Subcutaneous adipose tissue (tissue), 4 donors: Measurements from ENCODE around the gene FHAD1. TPM values are rescaled to one million over a fixed set of nuclear protein-coding genes. Genes with fewer than 3 reads are reported as not detected.

Source experiments
- CTCF ChIP-seq: fragments of 450-650 bp; IDR thresholded peaks from one replicate; pipeline ENCODE4 v1.5.1; 2016; ENCODE audit warnings: low read depth, mild to moderate bottlenecking, control low read depth, antibody characterized with exemption, moderate library complexity
- total RNA-seq, 4 donors: library from RNA; depleted of rRNA; stranded (reverse); fragments of >200 nt; gene quantifications; one replicate each; pipeline ENCODE4 v1.1.0, GENCODE V29; 2016

Gene FHAD1
- total RNA-seq, 4 donors from 2014 or later, result 1.1 to 1.7 TPM; not detected in 2

DNA sequence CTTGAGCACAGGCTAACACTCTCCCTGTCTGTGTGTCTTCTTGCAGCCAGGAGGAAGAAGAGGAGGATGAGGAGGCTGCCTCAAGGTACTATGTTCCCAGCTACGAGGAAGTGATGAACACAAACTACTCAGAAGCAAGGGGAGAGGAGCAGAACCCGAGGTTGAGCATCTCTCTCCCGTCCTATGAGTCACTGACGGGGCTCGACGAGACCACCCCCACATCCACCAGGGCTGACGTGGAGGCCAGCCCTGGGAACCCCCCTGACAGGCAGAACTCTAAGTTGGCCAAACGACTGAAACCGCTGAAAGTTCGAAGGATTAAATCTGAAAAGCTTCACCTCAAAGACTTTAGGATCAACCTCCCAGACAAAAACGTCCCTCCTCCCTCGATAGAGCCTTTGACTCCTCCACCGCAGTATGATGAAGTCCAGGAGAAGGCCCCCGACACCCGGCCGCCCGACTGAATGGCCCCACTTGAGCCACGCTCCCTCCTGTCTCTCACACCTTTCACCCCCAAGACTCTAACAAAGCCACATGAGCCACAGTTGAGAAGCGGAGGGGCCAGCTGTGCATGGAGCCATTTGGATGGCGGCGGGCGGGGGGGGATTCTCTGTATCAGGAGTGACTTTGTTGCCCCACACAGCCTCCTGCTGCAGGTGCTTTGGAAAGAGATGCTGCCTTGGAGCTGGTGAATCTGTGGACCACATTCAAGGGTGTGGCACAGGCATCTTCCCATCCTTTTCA is 27.6 kb upstream of the FHAD1 start:
- TF ChIP-seq CTCF, result no peak

DNA sequence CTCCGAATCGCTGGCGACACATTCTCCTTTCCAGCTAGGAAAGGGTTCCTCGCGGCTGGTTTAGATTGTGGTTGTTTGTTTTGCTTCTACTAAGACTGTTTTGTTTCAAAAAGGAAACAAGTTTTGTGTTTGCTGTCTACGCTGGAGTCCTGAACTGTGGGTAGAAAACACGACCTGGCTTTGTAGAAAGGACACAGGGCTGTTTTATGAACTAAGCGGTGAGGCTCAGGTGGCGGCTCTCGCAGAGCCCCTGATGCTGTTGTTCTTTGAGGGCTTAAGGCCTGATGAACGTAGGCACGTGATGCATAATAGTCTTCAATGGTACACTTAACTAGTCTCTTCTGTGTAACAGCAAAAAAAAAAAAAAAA is 27.0 kb upstream of the FHAD1 start:
- TF ChIP-seq CTCF, result no peak

DNA sequence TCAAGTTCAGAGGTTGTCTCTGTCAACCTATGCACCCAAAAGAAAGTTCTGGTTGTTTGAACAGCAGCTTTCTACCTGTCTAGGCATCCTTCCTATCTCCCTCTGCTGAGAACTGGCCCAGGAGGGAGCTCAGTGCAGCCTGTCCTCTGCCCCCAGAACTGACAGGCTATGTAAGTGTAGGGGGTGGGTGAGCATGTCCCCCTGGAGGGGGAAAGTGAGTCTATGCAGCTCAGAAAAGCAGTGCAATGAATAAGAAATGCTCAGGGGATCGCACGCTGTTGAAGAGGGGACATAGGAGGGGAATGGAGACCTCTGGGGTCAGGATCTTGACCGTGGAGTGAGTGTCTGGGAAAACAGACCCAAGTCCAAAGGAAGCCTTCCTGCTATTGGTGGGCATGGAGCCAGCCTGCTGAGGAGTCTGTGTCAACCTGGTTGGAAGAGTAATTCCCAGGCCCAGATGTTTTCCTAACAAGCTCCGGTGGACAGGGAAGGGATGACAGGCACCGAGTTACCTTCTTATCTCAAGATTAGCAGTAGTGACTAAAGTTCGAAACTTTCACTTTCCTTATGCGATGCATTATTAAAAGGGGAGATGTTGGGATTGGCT is 26.1 kb upstream of the FHAD1 start:
- TF ChIP-seq CTCF, result no peak

- TF ChIP-seq CTCF, result no peak
Observed at GRCh38 chr1:15222653-15223303, 24.2 kb upstream of the FHAD1 start.

DNA sequence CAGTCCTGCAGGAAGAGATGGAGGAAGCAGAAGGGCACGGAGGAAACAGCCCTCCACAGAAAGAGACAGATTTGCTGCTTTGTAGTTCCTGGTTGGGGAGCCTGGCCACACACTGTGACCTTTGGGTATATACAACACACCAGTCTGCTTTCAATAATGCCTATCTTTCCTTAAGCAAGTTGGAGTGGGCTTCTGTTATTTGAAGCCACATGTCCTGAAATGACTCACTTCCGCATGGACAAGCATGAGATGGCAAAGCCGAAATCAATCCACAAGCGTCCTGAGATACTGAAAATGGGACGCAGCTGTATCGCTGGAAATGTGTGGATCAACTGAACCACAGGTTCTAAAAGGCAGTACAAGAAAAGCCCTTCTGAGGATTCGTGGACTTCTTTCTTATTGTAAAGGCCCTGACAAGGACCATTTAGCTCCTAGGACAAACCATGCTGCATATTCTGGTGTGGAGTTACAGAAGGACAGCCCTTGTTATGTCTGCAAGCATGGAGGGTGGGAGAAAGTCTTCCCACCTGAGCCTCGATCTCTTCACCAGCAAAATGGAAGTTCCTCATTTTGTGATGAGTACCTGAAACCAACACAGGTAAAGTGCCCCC is 22.7 kb upstream of the FHAD1 start:
- TF ChIP-seq CTCF, result no peak

GRCh38 chr1:15224974-15225373 is 22.0 kb upstream of the FHAD1 start:
- no peak for TF ChIP-seq CTCF

- TF ChIP-seq CTCF, result no peak
Observed at GRCh38 chr1:15225461-15225860, 21.6 kb upstream of the FHAD1 start.
